ENCODE data around the gene CYTH1.

GRCh38 chr17:78682363-78682762, 99.7 kb downstream of the CYTH1 start:
- TF ChIP-seq POLR2A (IDR thresholded peaks at IDR 0.05) (no peak), CTCF (IDR thresholded peaks at IDR 0.05) (no peak)
